Gastroesophageal sphincter (tissue), 3 donors: ENCODE data around the gene C6orf132.

ENCODE experiments used
- CTCF ChIP-seq, 4 experiments: fragments of 200-600 bp in 2 of 4; fragments of 450-650 bp in 2 of 4; sonication (generic) in 1 of 4; IDR thresholded peaks; one replicate each; pipeline ENCODE4 v1.5.1; 2017 to 2019; ENCODE audit warnings: antibody characterized with exemption in 4 of 4, mild to moderate bottlenecking in 2 of 4, moderate library complexity in 2 of 4
- POLR2AphosphoS5 ChIP-seq: sonication (generic); formaldehyde crosslinking; IDR thresholded peaks from one replicate; pipeline ENCODE4 v1.6.1; 2017; ENCODE audit warnings: antibody characterized with exemption

GRCh38 chr6:42185597-42185996 lies 43.2 kb upstream of the C6orf132 start:
- TF ChIP-seq POLR2AphosphoS5 (no peak), CTCF (IDR thresholded peaks at IDR 0.05) (no peak)
